PC-3 (cell line): ENCODE results near the gene AS3MT. TPM values are rescaled to one million over a fixed set of nuclear protein-coding genes. Genes with fewer than 3 reads are reported as not detected.

Experiments
- ATAC-seq: fragments of 200-7000 bp; cut with Tn5 transposase; 2 replicates; pipeline ENCODE4 v1.9.1; 2020; ENCODE audit warnings: mild to moderate bottlenecking, moderate library complexity
- BruUV-seq: library from RNA; stranded (reverse); fragments of 400-500 nt; replicated peaks from 2 replicates; lab custom pipeline; 2021; lab: Mats Ljungman, UMichigan
- CTCF ChIA-PET: fragments of 300-600 bp; sonication (Branson Sonifier 250); formaldehyde crosslinking; loops from one replicate; lab custom pipeline; 2022; ENCODE audit warnings: antibody characterized with exemption; lab: Charles Lee
- POLR2A ChIA-PET: fragments of 300-600 bp; sonication (Branson Sonifier 250); formaldehyde crosslinking; loops from one replicate; lab custom pipeline; 2022; ENCODE audit warnings: antibody characterized with exemption; ENCODE audit not compliant: unreplicated experiment; lab: Charles Lee
- DNase-seq: peaks from one replicate; pipeline ENCODE4 v3.0.0-alpha.2; 2015
- H2AFZ ChIP-seq: fragments of 300-600 bp; sonication (generic); 2 replicates; pipeline ENCODE4 v1.6.0; 2016; ENCODE audit warnings: antibody characterized with exemption, low read length
- H3F3A ChIP-seq: fragments of 300-600 bp; sonication (generic); one replicate; pipeline ENCODE4 v1.6.0; 2017; ENCODE audit warnings: antibody characterized with exemption, low read length, control low read depth, mild to moderate bottlenecking; ENCODE audit not compliant: unreplicated experiment
- H3K27ac ChIP-seq: fragments of 300-600 bp; sonication (generic); 2 replicates; pipeline ENCODE4 v1.5.1; 2016; ENCODE audit warnings: mild to moderate bottlenecking, low read length
- H3K27me3 ChIP-seq: fragments of 300-600 bp; sonication (generic); 2 replicates; pipeline ENCODE4 v1.6.1; 2016; ENCODE audit warnings: low read length, mixed read lengths
- H3K36me3 ChIP-seq: fragments of 300-600 bp; sonication (generic); 2 replicates; pipeline ENCODE4 v1.6.1; 2016; ENCODE audit warnings: low read depth, mixed run types, low read length, mixed read lengths
- H3K4me1 ChIP-seq: fragments of 300-600 bp; sonication (generic); 2 replicates; pipeline ENCODE4 v1.5.1; 2016; ENCODE audit warnings: low read length; ENCODE audit not compliant: insufficient read depth
- H3K4me2 ChIP-seq: fragments of 300-600 bp; sonication (generic); 2 replicates; pipeline ENCODE4 v1.6.0; 2016; ENCODE audit warnings: low read length
- H3K4me3 ChIP-seq: fragments of 300-600 bp; sonication (generic); 2 replicates; pipeline ENCODE4 v1.5.1; 2016; ENCODE audit warnings: mild to moderate bottlenecking, low read length, mixed read lengths
- H3K79me2 ChIP-seq: fragments of 300-600 bp; sonication (generic); 2 replicates; pipeline ENCODE4 v1.6.1; 2017; ENCODE audit warnings: low read length, mixed read lengths
- H3K9ac ChIP-seq: fragments of 300-600 bp; sonication (generic); 2 replicates; pipeline ENCODE4 v1.6.0; 2016; ENCODE audit warnings: mild to moderate bottlenecking, low read length
- H3K9me2 ChIP-seq: fragments of 300-600 bp; sonication (generic); replicated peaks from 2 replicates; pipeline ENCODE4 v1.6.1; 2016; ENCODE audit warnings: mixed run types, low read length, mixed read lengths
- H3K9me3 ChIP-seq: fragments of 300-600 bp; sonication (generic); 2 replicates; pipeline ENCODE4 v1.6.1; 2016; ENCODE audit warnings: low read length, mixed read lengths
- H4K20me1 ChIP-seq: fragments of 300-600 bp; sonication (generic); 2 replicates; pipeline ENCODE4 v1.6.1; 2016; ENCODE audit warnings: low read length, mixed read lengths
- EZH2 ChIP-seq: fragments of 300-600 bp; sonication (generic); IDR thresholded peaks from one replicate; pipeline ENCODE4 v1.6.1; 2017; ENCODE audit warnings: antibody characterized with exemption, mild to moderate bottlenecking, low read length; ENCODE audit not compliant: unreplicated experiment
- EZH2phosphoT487 ChIP-seq: fragments of 300-600 bp; sonication (generic); IDR thresholded peaks from 2 replicates; pipeline ENCODE4 v1.6.1; 2018; ENCODE audit warnings: mild to moderate bottlenecking, antibody characterized with exemption, low read length, borderline replicate concordance
- intact Hi-C: fragments of 100-400 bp; cut with micrococcal nuclease; formaldehyde crosslinking; loops from 2 replicates; pipeline ENCODE4 v1.9.0; 2023
- total RNA-seq: library from RNA; depleted of rRNA; stranded (reverse); fragments of >200 nt; gene quantifications from 2 replicates; pipeline ENCODE4 v1.2.3, GENCODE V29; 2014
- TF ChIP-seq, protein P1 (sequence below): fragments of 300-600 bp; sonication (generic); conservative IDR thresholded peaks from 2 replicates; pipeline ENCODE4 v1.5.1; 2017; ENCODE audit warnings: antibody characterized with exemption, low read depth, mild to moderate bottlenecking, low read length

Gene AS3MT
- total RNA-seq, 1 experiment from 2014 or later = 3.5 TPM

DNA sequence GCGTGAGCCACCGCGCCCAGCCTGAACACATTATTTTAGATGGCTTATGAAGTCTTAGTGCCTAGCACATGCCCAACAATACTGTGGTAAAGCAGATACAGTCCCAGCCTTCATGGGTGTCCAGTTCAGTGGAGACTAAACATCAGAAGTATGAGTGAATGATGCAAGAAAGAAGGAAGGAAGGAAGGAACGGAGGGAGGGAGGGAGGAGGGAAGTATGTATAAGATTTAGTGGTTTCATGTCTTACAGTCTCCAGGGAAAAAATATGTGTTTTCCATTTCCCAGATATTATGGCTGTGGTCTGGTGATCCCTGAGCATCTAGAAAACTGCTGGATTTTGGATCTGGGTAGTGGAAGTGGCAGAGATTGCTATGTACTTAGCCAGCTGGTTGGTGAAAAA, 2.9 kb downstream of the AS3MT start:
- DNase-seq (no peak), ATAC-seq (no peak)
- ChIA-PET CTCF (no interaction called here), POLR2A (no interaction called here)
- Histone ChIP-seq H3K9me2 (no peaks in the 10 kb centered on the region), H3K27ac (no peak overlapping the region), H3K79me2 (no peaks in the 10 kb centered on the region), H3K9me3 (no peaks in the 10 kb centered on the region), H3K27me3 (no peaks in the 10 kb centered on the region), H3K4me3 (no peak overlapping the region), H2AFZ (no peak overlapping the region), H3K4me1 (no peaks in the 10 kb centered on the region), H3K9ac (no peak overlapping the region), H4K20me1 (no peaks in the 10 kb centered on the region), H3F3A (no peaks in the 10 kb centered on the region), H3K4me2 (no peak overlapping the region), H3K36me3 (no peaks in the 10 kb centered on the region)
- intact Hi-C loops = no loop called here
- TF ChIP-seq EZH2 = no peak
- TF ChIP-seq, protein P1, sequence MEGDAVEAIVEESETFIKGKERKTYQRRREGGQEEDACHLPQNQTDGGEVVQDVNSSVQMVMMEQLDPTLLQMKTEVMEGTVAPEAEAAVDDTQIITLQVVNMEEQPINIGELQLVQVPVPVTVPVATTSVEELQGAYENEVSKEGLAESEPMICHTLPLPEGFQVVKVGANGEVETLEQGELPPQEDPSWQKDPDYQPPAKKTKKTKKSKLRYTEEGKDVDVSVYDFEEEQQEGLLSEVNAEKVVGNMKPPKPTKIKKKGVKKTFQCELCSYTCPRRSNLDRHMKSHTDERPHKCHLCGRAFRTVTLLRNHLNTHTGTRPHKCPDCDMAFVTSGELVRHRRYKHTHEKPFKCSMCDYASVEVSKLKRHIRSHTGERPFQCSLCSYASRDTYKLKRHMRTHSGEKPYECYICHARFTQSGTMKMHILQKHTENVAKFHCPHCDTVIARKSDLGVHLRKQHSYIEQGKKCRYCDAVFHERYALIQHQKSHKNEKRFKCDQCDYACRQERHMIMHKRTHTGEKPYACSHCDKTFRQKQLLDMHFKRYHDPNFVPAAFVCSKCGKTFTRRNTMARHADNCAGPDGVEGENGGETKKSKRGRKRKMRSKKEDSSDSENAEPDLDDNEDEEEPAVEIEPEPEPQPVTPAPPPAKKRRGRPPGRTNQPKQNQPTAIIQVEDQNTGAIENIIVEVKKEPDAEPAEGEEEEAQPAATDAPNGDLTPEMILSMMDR = no peak
- no peak for TF ChIP-seq EZH2phosphoT487
- BruUV-seq = no TSS peak

DNA sequence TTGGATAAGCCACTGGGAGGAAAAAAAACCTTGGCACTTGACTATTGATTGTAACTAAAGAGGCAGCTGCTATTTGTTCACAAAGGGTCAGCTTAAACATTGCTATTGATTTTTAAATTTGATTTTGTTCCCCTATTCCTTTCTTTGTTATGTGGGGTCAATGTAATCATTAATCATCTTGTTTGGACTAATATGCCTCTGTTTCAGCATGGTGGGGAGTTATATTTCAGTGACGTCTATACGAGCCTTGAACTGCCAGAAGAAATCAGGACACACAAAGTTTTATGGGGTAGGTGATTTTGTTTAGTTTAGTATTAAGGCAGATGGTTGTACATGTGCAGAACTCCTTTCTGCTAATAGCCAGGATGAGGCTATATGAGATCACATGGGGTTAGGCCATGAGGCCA, 7.5 kb downstream of the AS3MT start:
- Histone ChIP-seq H3K27ac (no peak overlapping the region), H3F3A (no peaks in the 10 kb centered on the region), H3K9ac (no peak overlapping the region), H3K4me3 (no peak overlapping the region), H3K36me3 (no peaks in the 10 kb centered on the region), H3K79me2 (no peaks in the 10 kb centered on the region), H3K9me3 (no peaks in the 10 kb centered on the region), H3K4me2 (no peak overlapping the region), H3K27me3 (no peaks in the 10 kb centered on the region), H4K20me1 (no peaks in the 10 kb centered on the region), H2AFZ (no peak overlapping the region), H3K4me1 (no peaks in the 10 kb centered on the region), H3K9me2 (no peaks in the 10 kb centered on the region)
- ChIA-PET POLR2A (interaction anchor here (0.6 kb wide), 1 partner anchor 371 kb away, joined by 3 read pairs; no protein-coding TSS in a partner anchor), CTCF (no interaction called here)
- TF ChIP-seq, protein P1 = no peak
- TF ChIP-seq EZH2phosphoT487 (no peak), EZH2 (no peak)
- intact Hi-C loops = no loop called here
- ATAC-seq (no peak), DNase-seq (no peak)
- no TSS peak for BruUV-seq

DNA sequence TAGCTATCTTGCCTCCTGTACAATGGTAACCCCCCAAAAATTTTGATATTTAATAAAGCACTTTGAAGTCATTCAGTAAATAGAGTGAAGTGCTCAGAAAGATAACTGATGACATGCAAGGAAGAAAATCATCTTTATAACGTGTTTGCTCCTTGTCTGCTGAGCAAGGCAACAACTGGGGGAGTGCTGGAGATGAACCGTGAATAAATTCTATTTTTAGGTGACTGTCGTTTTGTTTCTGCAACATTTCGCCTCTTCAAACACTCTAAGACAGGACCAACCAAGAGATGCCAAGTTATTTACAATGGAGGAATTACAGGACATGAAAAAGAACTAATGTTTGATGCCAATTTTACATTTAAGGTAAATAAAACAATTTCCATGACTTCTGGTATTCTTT, 9.4 kb downstream of the AS3MT start:
- Histone ChIP-seq H3K27ac (no peak overlapping the region), H3F3A (no peaks in the 10 kb centered on the region), H4K20me1 (no peaks in the 10 kb centered on the region), H3K9ac (no peak overlapping the region), H3K4me1 (no peaks in the 10 kb centered on the region), H3K4me3 (no peak overlapping the region), H3K27me3 (no peaks in the 10 kb centered on the region), H3K36me3 (no peaks in the 10 kb centered on the region), H3K4me2 (no peak overlapping the region), H2AFZ (no peak overlapping the region), H3K79me2 (no peaks in the 10 kb centered on the region), H3K9me3 (no peaks in the 10 kb centered on the region), H3K9me2 (no peaks in the 10 kb centered on the region)
- no TSS peak for BruUV-seq
- POLR2A ChIA-PET = no interaction called here
- no peak for ATAC-seq
- no peak for DNase-seq
- TF ChIP-seq, protein P1 = no peak
- intact Hi-C loops = no loop called here
- CTCF ChIA-PET = no interaction called here
